GM23338 (cell line): Measurements from ENCODE around the gene HINT1. TPM values are rescaled to one million over a fixed set of nuclear protein-coding genes. Genes with fewer than 3 reads are reported as not detected.

ENCODE experiments used
- ATAC-seq: fragments of 200-7000 bp; cut with Tn5 transposase; 3 replicates; pipeline ENCODE4 v1.9.1; 2020
- DNase-seq: peaks from one replicate; pipeline ENCODE4 v3.0.0-alpha.2; 2015; ENCODE audit warnings: low spot score
- H2AFZ ChIP-seq: fragments of 200-600 bp; sonication (generic); 2 replicates; pipeline ENCODE4 v1.8.0; 2016; ENCODE audit warnings: antibody characterized with exemption, mild to moderate bottlenecking, moderate library complexity
- H3F3A ChIP-seq: fragments of 200-600 bp; sonication (generic); replicated peaks from 2 replicates; pipeline ENCODE4 v1.8.0; 2017; ENCODE audit warnings: antibody characterized with exemption, mixed run types, low read depth
- H3K27ac ChIP-seq: fragments of 200-600 bp; sonication (generic); 2 replicates; pipeline ENCODE4 v1.6.1; 2016; ENCODE audit warnings: low read depth
- H3K27me3 ChIP-seq: fragments of 200-600 bp; sonication (generic); 2 replicates; pipeline ENCODE4 v1.8.0; 2016; ENCODE audit warnings: mild to moderate bottlenecking, mixed run types, moderate library complexity; ENCODE audit not compliant: insufficient read depth
- H3K36me3 ChIP-seq: fragments of 200-600 bp; sonication (generic); 2 replicates; pipeline ENCODE4 v1.8.0; 2016; ENCODE audit warnings: mild to moderate bottlenecking; ENCODE audit not compliant: insufficient read depth
- H3K4me1 ChIP-seq: fragments of 200-600 bp; sonication (generic); 2 replicates; pipeline ENCODE4 v1.8.0; 2016; ENCODE audit warnings: mild to moderate bottlenecking, moderate library complexity; ENCODE audit not compliant: insufficient read depth
- H3K4me2 ChIP-seq: fragments of 200-600 bp; sonication (generic); 2 replicates; pipeline ENCODE4 v1.7.1; 2017; ENCODE audit warnings: mixed run types
- H3K4me3 ChIP-seq: fragments of 200-600 bp; sonication (generic); 2 replicates; pipeline ENCODE4 v1.6.1; 2016; ENCODE audit warnings: mixed run types
- H3K79me2 ChIP-seq: fragments of 200-600 bp; sonication (generic); replicated peaks from 2 replicates; pipeline ENCODE4 v1.8.0; 2017; ENCODE audit warnings: mild to moderate bottlenecking; ENCODE audit not compliant: insufficient read depth
- H3K9me2 ChIP-seq: fragments of 200-600 bp; sonication (generic); 2 replicates; pipeline ENCODE4 v1.8.0; 2017; ENCODE audit not compliant: insufficient read depth
- H4K20me1 ChIP-seq: fragments of 200-600 bp; sonication (generic); replicated peaks from 2 replicates; pipeline ENCODE4 v1.8.0; 2017; ENCODE audit warnings: mild to moderate bottlenecking; ENCODE audit not compliant: insufficient read depth
- H3K27ac Mint-ChIP-seq: 2 replicates; pipeline ENCODE4 v1.8.0; 2020; ENCODE audit warnings: inconsistent platforms, mild to moderate bottlenecking, moderate library complexity, mixed read lengths
- H3K27me3 Mint-ChIP-seq: 3 replicates; pipeline ENCODE4 v1.8.0; 2022; ENCODE audit warnings: low read depth, mild to moderate bottlenecking, moderate library complexity, mixed read lengths, inconsistent platforms; ENCODE audit not compliant: insufficient read depth, poor library complexity
- H3K36me3 Mint-ChIP-seq: 3 replicates; pipeline ENCODE4 v1.8.0; 2021; ENCODE audit warnings: low read depth, mild to moderate bottlenecking, inconsistent platforms, moderate library complexity, mixed read lengths
- H3K4me1 Mint-ChIP-seq: 3 replicates; pipeline ENCODE4 v1.8.0; 2020; ENCODE audit warnings: mild to moderate bottlenecking, inconsistent platforms, mixed read lengths
- H3K4me3 Mint-ChIP-seq: 3 replicates; pipeline ENCODE4 v1.8.0; 2021; ENCODE audit warnings: moderate library complexity, mild to moderate bottlenecking, inconsistent platforms, mixed read lengths
- H3K9me3 Mint-ChIP-seq: 3 replicates; pipeline ENCODE4 v1.8.0; 2020; ENCODE audit warnings: moderate library complexity, mild to moderate bottlenecking, inconsistent platforms, mixed read lengths
- CREB1 ChIP-seq: fragments of 250-450 bp; sonication (Bioruptor Pico); IDR thresholded peaks from 2 replicates; pipeline ENCODE4 v1.5.0; 2020; ENCODE audit warnings: low read depth, mild to moderate bottlenecking, moderate library complexity
- EZH2 ChIP-seq: fragments of 200-600 bp; sonication (generic); IDR thresholded peaks from one replicate; pipeline ENCODE4 v1.8.0; 2017; ENCODE audit warnings: antibody characterized with exemption, mild to moderate bottlenecking, low read depth; ENCODE audit not compliant: unreplicated experiment
- EZH2phosphoT487 ChIP-seq: fragments of 200-600 bp; sonication (generic); IDR thresholded peaks from one replicate; pipeline ENCODE4 v1.8.1; 2018; ENCODE audit warnings: antibody characterized with exemption; ENCODE audit not compliant: unreplicated experiment
- JUNB ChIP-seq: IDR thresholded peaks from one replicate; pipeline ENCODE4 v1.6.1; 2016; ENCODE audit warnings: antibody characterized with exemption; ENCODE audit not compliant: unreplicated experiment
- NANOG ChIP-seq: IDR thresholded peaks from 2 replicates; pipeline ENCODE4 v1.6.1; 2016; ENCODE audit warnings: antibody characterized with exemption, borderline replicate concordance
- POLR2AphosphoS5 ChIP-seq: IDR thresholded peaks from 2 replicates; pipeline ENCODE4 v1.6.1; 2016; ENCODE audit warnings: antibody characterized with exemption, low read depth
- STAT1 ChIP-seq: IDR thresholded peaks from one replicate; pipeline ENCODE4 v1.6.1; 2016; ENCODE audit warnings: antibody characterized with exemption; ENCODE audit not compliant: unreplicated experiment
- ZNF114 ChIP-seq: fragments of 250-450 bp; sonication (Bioruptor Pico); IDR thresholded peaks from 2 replicates; pipeline ENCODE4 v1.5.0; 2020; ENCODE audit warnings: mild to moderate bottlenecking, moderate library complexity
- ZNF331 ChIP-seq: fragments of 250-450 bp; sonication (Bioruptor Pico); IDR thresholded peaks from 2 replicates; pipeline ENCODE4 v1.5.0; 2020; ENCODE audit warnings: low read depth, mild to moderate bottlenecking, moderate library complexity
- ZNF462 ChIP-seq: fragments of 250-450 bp; sonication (Bioruptor Pico); IDR thresholded peaks from 2 replicates; pipeline ENCODE4 v1.5.0; 2020; ENCODE audit warnings: mild to moderate bottlenecking, moderate library complexity
- polyA plus RNA-seq: library from polyadenylated mRNA; unstranded; fragments of >200 nt; fragmentation: Nextera tagmentation; extraction: Ambion mirVana; gene quantifications from 2 replicates; pipeline ENCODE4 v1.2.1, GENCODE V29; 2016
- total RNA-seq: library from RNA; depleted of rRNA; stranded (reverse); fragments of >200 nt; shearing (Covaris generic); gene quantifications from 2 replicates; pipeline ENCODE4 v1.2.3, GENCODE V29; 2014
- TF ChIP-seq, protein P1 (sequence below), 2 experiments: fragments of 200-600 bp in 1 of 2; sonication (generic) in 1 of 2; conservative IDR thresholded peaks; 2 replicates each; pipeline versions ENCODE4 v1.5.1 to v1.6.1; 2016 to 2017; ENCODE audit warnings: antibody characterized with exemption in 2 of 2, low read depth in 2 of 2, mild to moderate bottlenecking in 2 of 2, moderate library complexity in 1 of 2
- TF ChIP-seq, protein P2 (sequence below): IDR thresholded peaks from 2 replicates; pipeline ENCODE4 v1.6.1; 2016; ENCODE audit warnings: antibody characterized with exemption

HINT1 gene
- total and polyA plus RNA-seq, 2 experiments from 2014 or later = 171 to 687 TPM

DNA sequence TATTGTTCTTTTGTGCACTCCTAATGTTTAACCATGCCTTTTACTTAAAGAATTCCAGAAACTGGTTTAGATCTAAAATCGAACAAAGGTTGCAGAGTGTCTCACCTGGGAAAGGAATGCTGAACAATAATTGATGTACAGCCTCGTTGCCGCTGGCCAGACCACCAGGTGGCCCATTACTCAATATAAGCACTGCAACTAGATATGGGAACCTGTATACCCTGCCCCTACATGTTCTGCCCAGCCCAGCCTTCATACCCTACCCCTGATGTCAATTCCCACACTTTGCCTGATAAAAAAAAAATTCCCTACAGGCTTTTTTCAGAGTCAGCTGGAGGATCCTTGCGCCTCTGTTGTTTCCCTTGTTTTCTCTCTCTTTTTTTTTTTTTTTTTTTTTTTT lies 13.8 kb downstream of the HINT1 start:
- no peaks in the 10 kb centered on the region for H3K9me2 ChIP-seq
- no peak overlapping the region for H3K27ac Mint-ChIP-seq
- H3K27me3 ChIP-seq = no peaks in the 10 kb centered on the region
- DNase-seq (no peak), ATAC-seq (no peak)
- TF ChIP-seq ZNF114 (CRISPR knock-in tag) = no peak
- TF ChIP-seq, protein P1, sequence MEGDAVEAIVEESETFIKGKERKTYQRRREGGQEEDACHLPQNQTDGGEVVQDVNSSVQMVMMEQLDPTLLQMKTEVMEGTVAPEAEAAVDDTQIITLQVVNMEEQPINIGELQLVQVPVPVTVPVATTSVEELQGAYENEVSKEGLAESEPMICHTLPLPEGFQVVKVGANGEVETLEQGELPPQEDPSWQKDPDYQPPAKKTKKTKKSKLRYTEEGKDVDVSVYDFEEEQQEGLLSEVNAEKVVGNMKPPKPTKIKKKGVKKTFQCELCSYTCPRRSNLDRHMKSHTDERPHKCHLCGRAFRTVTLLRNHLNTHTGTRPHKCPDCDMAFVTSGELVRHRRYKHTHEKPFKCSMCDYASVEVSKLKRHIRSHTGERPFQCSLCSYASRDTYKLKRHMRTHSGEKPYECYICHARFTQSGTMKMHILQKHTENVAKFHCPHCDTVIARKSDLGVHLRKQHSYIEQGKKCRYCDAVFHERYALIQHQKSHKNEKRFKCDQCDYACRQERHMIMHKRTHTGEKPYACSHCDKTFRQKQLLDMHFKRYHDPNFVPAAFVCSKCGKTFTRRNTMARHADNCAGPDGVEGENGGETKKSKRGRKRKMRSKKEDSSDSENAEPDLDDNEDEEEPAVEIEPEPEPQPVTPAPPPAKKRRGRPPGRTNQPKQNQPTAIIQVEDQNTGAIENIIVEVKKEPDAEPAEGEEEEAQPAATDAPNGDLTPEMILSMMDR (conservative IDR thresholded peaks at IDR 0.05; ENCODE audit: low read depth in 2 of 2) = peak in 1 of 2 experiments; percentile 26; a peak in 1 of 4 replicates
- no peaks in the 10 kb centered on the region; the same call in 1 of the 2 replicates for H3K4me1 ChIP-seq
- H3F3A ChIP-seq = no peaks in the 10 kb centered on the region
- H3K79me2 ChIP-seq = no peaks in the 10 kb centered on the region
- H2AFZ ChIP-seq = no peak overlapping the region
- H3K4me3 Mint-ChIP-seq = no peak overlapping the region
- peaks cover 6% of the 10 kb centered on the region for H3K27me3 Mint-ChIP-seq
- no peaks in the 10 kb centered on the region for H4K20me1 ChIP-seq
- H3K4me1 Mint-ChIP-seq = no peaks in the 10 kb centered on the region
- no peaks in the 10 kb centered on the region for H3K36me3 ChIP-seq
- H3K9me3 Mint-ChIP-seq = no peaks in the 10 kb centered on the region
- H3K4me2 ChIP-seq = no peak overlapping the region
- H3K4me3 ChIP-seq = no peak overlapping the region
- peaks cover 4% of the 10 kb centered on the region; the same call in 2 of the 3 replicates for H3K36me3 Mint-ChIP-seq
- H3K27ac ChIP-seq = no peak overlapping the region

GRCh38 chr5:131150408-131150807 lies 14.6 kb downstream of the HINT1 start:
- ATAC-seq (no peak), DNase-seq (no peak)
- no peak overlapping the region for H3K4me3 ChIP-seq
- no peaks in the 10 kb centered on the region for H3K79me2 ChIP-seq
- no peak overlapping the region for H3K27ac ChIP-seq
- no peak overlapping the region for H3K4me2 ChIP-seq
- 0 out of 2 replicates have a peak overlapping the region, but pooled peaks have one; percentile 16 for H2AFZ ChIP-seq
- H3K27ac Mint-ChIP-seq = no peak overlapping the region
- H4K20me1 ChIP-seq = no peaks in the 10 kb centered on the region
- H3K4me1 Mint-ChIP-seq = no peaks in the 10 kb centered on the region
- H3K27me3 Mint-ChIP-seq = peaks cover 6% of the 10 kb centered on the region
- no peak overlapping the region for H3K4me3 Mint-ChIP-seq
- no peaks in the 10 kb centered on the region for H3K9me2 ChIP-seq
- no peaks in the 10 kb centered on the region for H3K4me1 ChIP-seq
- H3K9me3 Mint-ChIP-seq = no peaks in the 10 kb centered on the region
- H3K36me3 ChIP-seq = no peaks in the 10 kb centered on the region
- no peaks in the 10 kb centered on the region for H3F3A ChIP-seq
- H3K27me3 ChIP-seq = no peaks in the 10 kb centered on the region
- peaks cover 4% of the 10 kb centered on the region; the same call in 2 of the 3 replicates for H3K36me3 Mint-ChIP-seq
- TF ChIP-seq, protein P2, sequence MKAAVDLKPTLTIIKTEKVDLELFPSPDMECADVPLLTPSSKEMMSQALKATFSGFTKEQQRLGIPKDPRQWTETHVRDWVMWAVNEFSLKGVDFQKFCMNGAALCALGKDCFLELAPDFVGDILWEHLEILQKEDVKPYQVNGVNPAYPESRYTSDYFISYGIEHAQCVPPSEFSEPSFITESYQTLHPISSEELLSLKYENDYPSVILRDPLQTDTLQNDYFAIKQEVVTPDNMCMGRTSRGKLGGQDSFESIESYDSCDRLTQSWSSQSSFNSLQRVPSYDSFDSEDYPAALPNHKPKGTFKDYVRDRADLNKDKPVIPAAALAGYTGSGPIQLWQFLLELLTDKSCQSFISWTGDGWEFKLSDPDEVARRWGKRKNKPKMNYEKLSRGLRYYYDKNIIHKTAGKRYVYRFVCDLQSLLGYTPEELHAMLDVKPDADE = no peak
- TF ChIP-seq EZH2phosphoT487 (no peak), ZNF462 (CRISPR knock-in tag) (no peak), EZH2 (no peak), POLR2AphosphoS5 (no peak), JUNB (no peak), NANOG (no peak), CREB1 (CRISPR knock-in tag) (no peak), ZNF114 (CRISPR knock-in tag) (no peak), STAT1 (no peak), ZNF331 (CRISPR knock-in tag) (no peak)
